Daoy (cell line): Measurements from ENCODE around the gene ITPR1. TPM values are rescaled to one million over a fixed set of nuclear protein-coding genes. Genes with fewer than 3 reads are reported as not detected.
"Not testable (repeated sequence)": the region's sequence is repeated elsewhere in the genome, so short reads cannot be mapped to it uniquely, and the experiment has no call there.

Experiments
- DNase-seq: peaks from one replicate; pipeline ENCODE4 v3.0.0-alpha.2; 2015; ENCODE audit warnings: low read depth
- total RNA-seq: library from RNA; depleted of rRNA; stranded (reverse); fragments of >200 nt; shearing (Covaris generic); gene quantifications from 2 replicates; pipeline ENCODE4 v1.2.3, GENCODE V29; 2014

ITPR1 gene
- total RNA-seq, 1 experiment from 2014 or later: 9.8 TPM

DNA sequence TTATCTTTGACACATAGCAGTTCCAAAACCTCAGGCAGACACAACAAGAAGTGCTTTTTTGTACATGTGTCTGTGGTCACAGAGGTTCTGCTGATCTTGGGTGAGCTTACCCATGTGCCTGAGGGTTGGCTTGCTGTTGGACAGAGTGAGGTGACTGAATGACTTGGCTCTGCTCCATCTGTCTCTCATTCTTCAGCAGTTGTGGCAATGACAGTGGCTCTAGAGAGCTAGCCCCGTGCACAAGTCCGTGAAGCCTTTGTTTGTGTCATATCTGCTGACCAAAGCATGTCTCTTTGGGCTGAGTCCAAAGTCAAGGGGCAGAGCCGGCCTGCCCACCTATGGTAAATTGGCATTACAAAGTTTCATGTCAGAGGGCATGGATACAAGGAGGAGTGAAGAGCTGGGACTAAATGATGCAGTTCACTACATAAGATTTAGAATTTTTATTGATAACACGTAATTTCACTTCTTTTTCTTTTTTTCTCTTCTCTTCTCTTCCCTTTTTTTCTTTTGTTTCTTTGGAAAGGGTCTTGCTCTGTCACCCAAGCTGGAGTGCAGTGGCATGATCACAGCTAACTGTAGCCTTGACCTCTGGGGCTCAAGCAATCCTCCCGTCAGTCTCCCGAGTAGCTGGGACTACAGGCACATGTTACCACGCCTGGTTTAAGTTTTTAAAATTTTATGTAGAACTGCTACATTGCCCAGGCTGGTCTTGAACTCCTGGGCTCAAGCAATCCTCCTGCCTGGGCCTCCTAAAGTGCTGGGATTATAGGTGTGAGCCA, 77.9 kb downstream of the ITPR1 start:
- no peak for DNase-seq

DNA sequence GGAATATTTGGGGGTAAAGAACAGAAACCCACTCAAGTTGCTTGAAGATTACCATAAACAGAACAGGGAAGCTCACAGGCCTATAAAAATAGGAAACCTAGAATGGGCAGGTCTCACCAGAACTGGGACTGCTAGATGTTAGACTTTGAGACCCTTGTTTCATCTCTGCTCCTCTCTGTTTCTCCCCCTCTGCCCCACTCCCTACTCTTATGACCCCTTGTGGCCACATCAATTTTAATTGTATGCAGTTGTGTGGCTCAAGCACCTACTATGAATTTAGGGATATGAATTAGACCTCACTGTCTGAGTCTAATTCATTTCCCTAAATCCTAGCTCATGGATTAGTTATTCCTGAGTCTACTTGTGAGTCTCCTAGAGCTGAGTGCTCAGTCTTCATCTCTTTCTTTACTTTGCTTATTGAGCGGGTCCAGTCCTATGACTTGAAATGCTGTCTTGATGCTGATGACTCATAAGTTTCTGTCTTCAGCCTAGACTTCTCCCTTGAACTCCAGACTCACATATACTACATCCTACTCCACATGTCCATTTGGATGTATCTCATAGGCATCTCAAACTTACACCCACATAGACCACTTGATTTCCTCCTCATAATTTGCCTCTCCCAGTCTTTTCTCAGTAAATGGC, 78.7 kb downstream of the ITPR1 start:
- no peak for DNase-seq

- no peak for DNase-seq
These were observed 80.0 kb downstream of the ITPR1 start for GRCh38 chr3:4573153-4573552.

GRCh38 chr3:4574426-4574965, 81.3 kb downstream of the ITPR1 start:
- no peak for DNase-seq

DNA sequence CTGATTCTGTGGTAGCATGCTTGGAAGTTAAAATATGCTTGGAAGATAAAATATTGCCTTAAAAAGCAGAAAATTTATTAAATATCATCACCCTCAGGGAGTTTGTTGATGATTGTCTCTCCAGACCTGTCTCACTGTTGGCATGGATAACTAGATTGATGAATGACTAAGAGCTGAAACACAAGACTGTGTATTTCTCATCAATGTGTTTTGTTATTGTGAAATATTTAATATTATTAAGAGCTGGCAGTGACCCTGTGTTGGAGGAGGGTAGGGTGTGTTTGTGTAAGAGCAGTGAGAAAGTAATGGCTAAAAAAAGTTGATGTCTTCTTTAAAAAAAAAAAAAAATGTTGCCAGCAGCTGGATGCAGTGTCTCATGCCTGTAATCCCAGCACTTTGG, 82.2 kb downstream of the ITPR1 start:
- DNase-seq: no peak

DNA sequence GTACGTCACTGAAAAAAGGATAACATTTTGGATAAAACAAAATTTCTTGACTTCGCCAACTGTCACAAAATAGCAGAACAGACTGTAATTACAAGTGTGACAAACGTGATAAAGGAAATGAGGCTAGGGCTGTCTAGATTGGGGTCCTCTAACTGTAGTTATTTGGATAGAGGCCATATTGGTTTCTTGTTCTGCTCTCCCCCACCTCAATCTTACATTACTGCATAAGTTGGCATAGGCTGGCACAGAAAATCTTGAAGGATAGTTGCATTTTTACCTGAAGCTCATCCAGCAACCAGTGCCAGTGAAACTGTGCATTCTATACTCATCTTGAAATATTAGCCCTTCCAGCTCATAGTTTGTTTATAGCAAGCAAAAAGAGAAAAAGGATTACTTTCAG, 84.6 kb downstream of the ITPR1 start:
- no peak for DNase-seq

DNA sequence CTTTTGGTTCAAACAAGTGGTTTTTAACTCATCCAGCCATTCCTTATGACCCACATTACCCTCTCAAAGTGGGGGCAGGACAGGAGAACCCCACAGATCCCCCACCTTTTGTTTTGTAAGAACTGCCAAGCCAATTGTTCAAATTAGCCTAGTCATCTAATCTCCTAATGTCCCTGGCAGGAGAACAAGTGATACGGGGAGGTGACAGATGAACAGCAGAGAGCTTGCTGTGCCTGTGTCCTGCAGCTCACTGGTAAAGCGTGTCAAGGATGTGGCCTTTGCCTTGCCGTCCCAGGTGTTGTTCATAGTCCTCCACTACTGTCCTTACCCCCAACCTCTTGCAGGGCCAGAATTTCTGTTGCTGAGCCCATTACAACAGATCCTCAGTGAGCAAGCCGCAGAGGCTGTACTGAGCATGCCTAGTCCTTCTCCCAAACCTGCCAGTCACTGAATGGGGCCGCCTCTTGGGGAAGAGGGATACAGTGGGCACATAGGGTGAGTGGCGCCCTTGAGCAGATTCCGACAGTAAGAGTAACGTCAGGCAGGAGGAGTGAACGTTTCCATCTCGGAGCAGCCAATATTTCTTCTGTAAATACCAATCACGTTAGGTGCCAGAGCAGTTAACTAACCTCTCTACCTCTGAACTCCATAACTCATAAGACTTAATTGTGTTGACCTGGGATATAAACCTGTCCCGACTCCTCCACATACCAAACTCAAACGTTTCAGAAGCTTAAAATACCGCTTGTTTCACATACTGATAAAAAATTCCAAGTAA, 87.4 kb downstream of the ITPR1 start:
- DNase-seq: no peak

DNA sequence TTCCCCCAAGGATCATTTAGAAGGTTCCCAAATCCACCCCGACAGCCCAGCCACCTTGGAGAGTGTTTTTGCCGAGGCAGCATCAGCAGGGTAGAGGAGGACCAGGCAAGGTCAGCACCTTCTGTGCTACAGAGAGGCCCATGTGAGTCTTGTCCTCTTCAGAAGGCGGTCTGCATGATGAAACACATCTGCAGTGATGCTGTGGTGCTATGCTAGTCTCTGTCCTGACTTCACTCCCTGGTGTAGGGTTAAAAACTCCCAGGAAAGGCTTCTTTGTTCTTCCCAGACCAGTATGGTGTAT, 87.9 kb downstream of the ITPR1 start:
- DNase-seq: no peak

GRCh38 chr3:4581498-4581897, 88.3 kb downstream of the ITPR1 start:
- DNase-seq: no peak

GRCh38 chr3:4581920-4582611, 88.9 kb downstream of the ITPR1 start:
- no peak for DNase-seq

DNA sequence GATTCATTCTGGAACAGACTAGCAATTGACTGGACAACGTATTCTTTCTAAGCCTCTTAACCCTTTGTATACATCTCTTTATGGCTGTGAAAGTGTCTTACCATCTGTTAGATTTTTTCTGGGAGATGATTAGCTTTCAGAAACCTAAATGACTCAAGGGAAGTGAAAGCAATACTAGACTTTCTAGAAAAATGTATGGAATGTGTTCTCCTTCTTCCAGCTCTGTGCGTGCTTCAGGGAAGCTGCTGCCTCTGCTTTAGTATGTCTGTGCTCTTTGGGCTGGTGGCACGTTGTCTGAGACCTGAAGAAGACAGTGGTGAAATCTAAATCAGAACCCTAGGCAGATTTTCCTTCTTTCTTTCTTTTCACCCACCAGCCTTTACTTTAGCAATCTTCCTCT, 89.5 kb downstream of the ITPR1 start:
- DNase-seq: no peak

- no peak for DNase-seq
These were observed 90.3 kb downstream of the ITPR1 start for GRCh38 chr3:4583416-4583815.

GRCh38 chr3:4584456-4585249, 91.5 kb downstream of the ITPR1 start:
- peak; percentile 36 for DNase-seq

DNA sequence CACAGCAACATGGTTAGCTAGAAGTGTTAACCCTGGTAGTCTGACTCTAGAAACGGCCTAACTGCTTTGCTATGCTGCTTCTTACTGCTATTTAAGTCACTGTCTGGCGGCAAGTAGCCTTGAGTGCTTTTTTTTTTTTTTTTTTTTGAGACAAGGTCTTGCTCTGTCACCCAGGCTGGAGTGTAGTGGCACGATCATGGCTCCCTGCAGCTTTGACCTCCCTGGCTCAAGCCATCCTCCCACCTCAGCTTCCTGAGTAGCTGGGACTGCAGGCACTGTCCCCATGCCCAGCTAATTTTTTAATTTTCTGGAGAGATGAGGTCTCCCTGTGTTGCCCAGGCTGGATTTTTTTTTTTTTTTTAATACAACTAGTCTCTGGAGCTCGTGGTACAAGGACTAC, 93.2 kb downstream of the ITPR1 start:
- no peak for DNase-seq

- no peak for DNase-seq
These were observed 94.1 kb downstream of the ITPR1 start for GRCh38 chr3:4587061-4587837.

- no peak for DNase-seq
These were observed 94.6 kb downstream of the ITPR1 start for GRCh38 chr3:4587838-4588105.

GRCh38 chr3:4588466-4588865, 95.3 kb downstream of the ITPR1 start:
- peak; percentile 57 for DNase-seq

GRCh38 chr3:4589475-4590097, 96.4 kb downstream of the ITPR1 start:
- no peak for DNase-seq

GRCh38 chr3:4590849-4591248, 97.7 kb downstream of the ITPR1 start:
- DNase-seq: not testable (repeated sequence)

- DNase-seq: no peak
These were observed 98.5 kb downstream of the ITPR1 start for GRCh38 chr3:4591669-4592068.
